ENCODE results near the gene TOX3. TPM values are rescaled to one million over a fixed set of nuclear protein-coding genes. Genes with fewer than 3 reads are reported as not detected.

Gene TOX3
- total and polyA plus RNA-seq, 5 experiments from 2014 or later, result not detected

DNA sequence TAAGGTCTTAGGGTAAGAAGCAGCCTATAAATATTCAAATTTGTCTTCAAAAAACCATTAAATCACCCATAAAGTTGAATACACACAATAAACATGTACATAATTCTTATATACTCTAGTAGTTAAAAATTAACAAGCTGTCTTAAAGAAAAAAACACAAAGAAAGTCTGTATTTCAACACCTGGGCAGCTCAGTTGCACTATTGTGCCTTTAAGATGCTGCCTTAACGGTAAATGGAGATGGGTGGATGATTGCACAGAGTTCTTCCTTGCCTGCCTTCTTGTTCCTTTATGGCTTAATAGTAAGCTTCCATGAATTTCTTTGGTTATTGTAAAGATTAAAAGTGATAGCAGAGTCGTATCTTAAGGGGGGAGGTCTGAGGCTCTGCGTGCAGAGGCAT, 105.1 kb downstream of the TOX3 start:
- no peak overlapping the region for H3K4me3 Mint-ChIP-seq

GRCh38 chr16:52440248-52440647, 106.7 kb downstream of the TOX3 start:
- no peak overlapping the region for H3K27ac Mint-ChIP-seq
- POLR2A ChIA-PET, result no interaction called here
- H3K36me3 Mint-ChIP-seq, result peaks cover 0 to 8% (median 0%) of the 10 kb centered on the region in 3 donors
- ATAC-seq (no peak), DNase-seq (no peak)
- no peak overlapping the region for H3K4me3 Mint-ChIP-seq
- H3K4me1 Mint-ChIP-seq, result peaks cover 0 to 1% (median 0%) of the 10 kb centered on the region in 4 donors
- peaks cover 0 to 5% (median 0%) of the 10 kb centered on the region in 5 donors for H3K27me3 Mint-ChIP-seq
- peaks cover 0 to 19% (median 5%) of the 10 kb centered on the region in 9 donors for H3K9me3 Mint-ChIP-seq

More for the DNA sequence above, 105.1 kb downstream of the TOX3 start:
- DNase-seq (no peak), ATAC-seq (no peak)
- peaks cover 0 to 5% (median 0%) of the 10 kb centered on the region in 5 donors for H3K27me3 Mint-ChIP-seq
- H3K27ac Mint-ChIP-seq, result no peak overlapping the region
- POLR2A ChIA-PET, result no interaction called here
- peaks cover 0 to 1% (median 0%) of the 10 kb centered on the region in 4 donors for H3K4me1 Mint-ChIP-seq
- H3K36me3 Mint-ChIP-seq, result peaks cover 0 to 8% (median 0%) of the 10 kb centered on the region in 3 donors
- peaks cover 0 to 19% (median 5%) of the 10 kb centered on the region in 9 donors for H3K9me3 Mint-ChIP-seq

- Mint-ChIP-seq H3K27me3 (peaks cover 0 to 5% (median 0%) of the 10 kb centered on the region in 5 donors), H3K4me3 (no peak overlapping the region), H3K4me1 (peaks cover 0 to 1% (median 0%) of the 10 kb centered on the region in 4 donors), H3K36me3 (peaks cover 0 to 8% (median 0%) of the 10 kb centered on the region in 3 donors), H3K9me3 (peaks cover 0 to 19% (median 5%) of the 10 kb centered on the region in 9 donors), H3K27ac (no peak overlapping the region)
- ATAC-seq (no peak), DNase-seq (no peak)
- POLR2A ChIA-PET, result no interaction called here
These were observed 107.2 kb downstream of the TOX3 start for GRCh38 chr16:52439750-52440149.

- H3K9me3 Mint-ChIP-seq, result peaks cover 0 to 23% (median 5%) of the 10 kb centered on the region in 9 donors
- peaks cover 0 to 1% (median 0%) of the 10 kb centered on the region in 4 donors for H3K4me1 Mint-ChIP-seq
- no peak overlapping the region for H3K4me3 Mint-ChIP-seq
- no peak for DNase-seq
- POLR2A ChIA-PET, result no interaction called here
- peaks cover 0 to 5% (median 0%) of the 10 kb centered on the region in 5 donors for H3K27me3 Mint-ChIP-seq
- peak overlapping the region in 1 of 10 donors; percentile 69 for H3K27ac Mint-ChIP-seq
- peaks cover 0 to 8% (median 0%) of the 10 kb centered on the region in 3 donors for H3K36me3 Mint-ChIP-seq
- ATAC-seq, result no peak
These were observed 107.7 kb downstream of the TOX3 start for GRCh38 chr16:52439171-52439701.

- POLR2A ChIA-PET, result no interaction called here
- Mint-ChIP-seq H3K9me3 (peaks cover 0 to 28% (median 5%) of the 10 kb centered on the region in 9 donors), H3K4me3 (no peak overlapping the region), H3K4me1 (peaks cover 0 to 1% (median 0%) of the 10 kb centered on the region in 4 donors), H3K36me3 (peaks cover 0 to 8% (median 0%) of the 10 kb centered on the region in 3 donors), H3K27me3 (peaks cover 0 to 4% (median 0%) of the 10 kb centered on the region in 5 donors), H3K27ac (no peak overlapping the region)
- ATAC-seq (no peak), DNase-seq (no peak)
These were observed 109.7 kb downstream of the TOX3 start for GRCh38 chr16:52437277-52437670.

DNA sequence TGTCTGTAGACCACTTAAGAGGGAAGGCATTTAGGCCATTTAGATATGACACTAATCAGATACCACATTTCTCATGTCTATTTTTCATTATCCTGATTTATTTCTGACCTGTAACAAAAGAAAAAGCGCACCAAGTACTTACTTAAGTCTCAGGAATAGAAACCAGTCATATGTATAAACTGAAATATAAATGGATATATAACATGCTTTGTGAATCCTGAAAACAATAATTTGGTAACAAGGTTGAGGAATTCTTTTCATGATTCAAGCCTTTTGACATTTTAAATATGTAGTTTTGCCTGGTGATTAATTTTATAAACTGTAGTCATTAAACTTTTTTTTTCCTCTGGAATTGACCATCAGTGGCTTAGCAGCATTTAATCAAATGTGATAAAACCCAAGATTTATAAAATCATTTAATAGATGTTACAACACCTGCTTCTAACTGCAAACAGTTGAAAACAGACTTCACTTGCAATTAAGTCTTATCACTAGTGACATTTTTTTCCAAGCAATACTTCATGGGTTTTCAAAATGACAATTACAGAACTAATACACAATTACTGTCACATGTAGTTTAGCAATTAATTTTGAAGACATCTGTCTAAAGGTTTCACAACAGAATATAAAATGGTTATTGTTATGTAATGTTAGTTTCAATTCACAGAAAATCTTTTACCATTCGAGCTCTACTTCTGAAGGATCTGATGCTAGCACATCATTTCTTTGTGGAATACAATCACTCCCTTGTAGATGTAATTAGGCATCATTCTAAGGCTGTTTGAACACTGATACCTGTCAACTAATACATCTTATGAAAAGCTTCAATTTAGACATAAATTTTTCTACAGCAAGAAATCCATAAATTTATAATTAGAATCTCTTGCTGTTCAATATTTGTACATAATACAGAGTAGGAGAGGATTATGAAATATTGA, 110.3 kb downstream of the TOX3 start:
- Mint-ChIP-seq H3K27ac (no peak overlapping the region), H3K36me3 (peaks cover 0 to 8% (median 0%) of the 10 kb centered on the region in 3 donors), H3K4me1 (peaks cover 0 to 1% (median 0%) of the 10 kb centered on the region in 4 donors), H3K4me3 (no peak overlapping the region), H3K27me3 (no peaks in the 10 kb centered on the region), H3K9me3 (peaks cover 0 to 28% (median 5%) of the 10 kb centered on the region in 9 donors)
- ATAC-seq (no peak), DNase-seq (no peak)
- POLR2A ChIA-PET, result no interaction called here

DNA sequence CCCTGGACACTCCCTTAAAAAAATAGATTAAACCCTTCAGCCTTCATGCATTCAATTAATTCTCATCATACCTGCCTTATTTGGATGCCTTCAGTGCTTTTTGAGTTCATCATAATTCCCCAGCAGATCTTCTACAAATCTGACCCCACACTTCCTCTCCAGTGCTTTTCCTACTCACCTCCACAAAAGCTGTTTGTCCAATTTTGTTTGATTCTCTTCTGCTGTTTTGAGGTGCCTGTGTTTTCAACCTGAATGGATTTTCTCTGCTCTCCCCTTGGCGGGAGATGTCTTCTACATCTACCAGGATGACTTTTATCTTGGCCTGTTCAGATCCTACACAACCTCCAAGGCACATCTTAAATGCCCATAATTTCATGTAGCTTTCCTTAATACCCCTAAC, 112.7 kb downstream of the TOX3 start:
- H3K4me1 Mint-ChIP-seq, result peaks cover 0 to 1% (median 0%) of the 10 kb centered on the region in 4 donors
- H3K27me3 Mint-ChIP-seq, result no peaks in the 10 kb centered on the region
- H3K27ac Mint-ChIP-seq, result no peak overlapping the region
- no peak overlapping the region for H3K4me3 Mint-ChIP-seq
- H3K9me3 Mint-ChIP-seq, result peaks cover 0 to 16% (median 0%) of the 10 kb centered on the region in 9 donors
- H3K36me3 Mint-ChIP-seq, result no peaks in the 10 kb centered on the region
- POLR2A ChIA-PET, result no interaction called here
- ATAC-seq (no peak), DNase-seq (no peak)

DNA sequence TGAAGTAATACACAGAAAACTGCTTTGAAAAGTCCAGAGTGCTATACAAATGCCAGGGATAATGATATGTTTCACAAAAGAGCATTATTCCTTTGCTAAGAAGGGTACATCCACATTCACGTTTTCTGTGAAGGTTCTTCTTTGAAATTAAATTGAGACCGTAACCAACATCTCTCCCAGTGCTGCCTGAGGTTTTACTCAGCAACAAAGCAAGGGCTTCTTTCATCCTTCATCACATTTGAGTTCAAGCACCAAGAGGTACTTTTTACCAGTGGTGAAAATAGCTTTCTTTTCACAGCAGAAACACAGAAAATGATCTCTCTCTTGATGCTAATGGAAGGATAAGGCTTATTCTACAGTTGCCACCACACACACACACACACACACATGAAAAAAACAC, 113.3 kb downstream of the TOX3 start:
- no peaks in the 10 kb centered on the region for H3K36me3 Mint-ChIP-seq
- H3K4me1 Mint-ChIP-seq, result no peaks in the 10 kb centered on the region
- POLR2A ChIA-PET, result no interaction called here
- DNase-seq (no peak), ATAC-seq (no peak)
- no peak overlapping the region for H3K27ac Mint-ChIP-seq
- no peak overlapping the region for H3K4me3 Mint-ChIP-seq
- H3K27me3 Mint-ChIP-seq, result no peaks in the 10 kb centered on the region
- peaks cover 0 to 10% (median 0%) of the 10 kb centered on the region in 9 donors for H3K9me3 Mint-ChIP-seq

GRCh38 chr16:52424591-52424990, 122.4 kb downstream of the TOX3 start:
- Mint-ChIP-seq H3K27ac (no peak overlapping the region), H3K4me3 (no peak overlapping the region), H3K36me3 (no peaks in the 10 kb centered on the region), H3K9me3 (peaks cover 0 to 28% (median 3%) of the 10 kb centered on the region in 9 donors), H3K27me3 (peaks cover 0 to 4% (median 0%) of the 10 kb centered on the region in 5 donors), H3K4me1 (no peaks in the 10 kb centered on the region)
- DNase-seq (no peak), ATAC-seq (no peak)
- POLR2A ChIA-PET, result no interaction called here

GRCh38 chr16:52422307-52422706, 124.6 kb downstream of the TOX3 start:
- ATAC-seq (no peak), DNase-seq (no peak)
- peaks cover 0 to 4% (median 0%) of the 10 kb centered on the region in 5 donors for H3K27me3 Mint-ChIP-seq
- H3K4me1 Mint-ChIP-seq, result no peaks in the 10 kb centered on the region
- H3K4me3 Mint-ChIP-seq, result no peak overlapping the region
- H3K27ac Mint-ChIP-seq, result no peak overlapping the region
- H3K9me3 Mint-ChIP-seq, result peaks cover 0 to 33% (median 5%) of the 10 kb centered on the region in 9 donors
- POLR2A ChIA-PET, result interaction anchor here (0.6 kb wide), 1 partner anchor 11 kb away, joined by 3 read pairs; no protein-coding TSS in a partner anchor
- no peaks in the 10 kb centered on the region for H3K36me3 Mint-ChIP-seq

- H3K27me3 Mint-ChIP-seq, result peaks cover 0 to 4% (median 0%) of the 10 kb centered on the region in 5 donors
- no peak for ATAC-seq
- peaks cover 0 to 37% (median 7%) of the 10 kb centered on the region in 9 donors for H3K9me3 Mint-ChIP-seq
- H3K27ac Mint-ChIP-seq, result no peak overlapping the region
- no peak overlapping the region for H3K4me3 Mint-ChIP-seq
- no peaks in the 10 kb centered on the region for H3K36me3 Mint-ChIP-seq
- DNase-seq, result no peak
- POLR2A ChIA-PET, result no interaction called here
- H3K4me1 Mint-ChIP-seq, result no peaks in the 10 kb centered on the region
These were observed 128.7 kb downstream of the TOX3 start for GRCh38 chr16:52418201-52418600.

DNA sequence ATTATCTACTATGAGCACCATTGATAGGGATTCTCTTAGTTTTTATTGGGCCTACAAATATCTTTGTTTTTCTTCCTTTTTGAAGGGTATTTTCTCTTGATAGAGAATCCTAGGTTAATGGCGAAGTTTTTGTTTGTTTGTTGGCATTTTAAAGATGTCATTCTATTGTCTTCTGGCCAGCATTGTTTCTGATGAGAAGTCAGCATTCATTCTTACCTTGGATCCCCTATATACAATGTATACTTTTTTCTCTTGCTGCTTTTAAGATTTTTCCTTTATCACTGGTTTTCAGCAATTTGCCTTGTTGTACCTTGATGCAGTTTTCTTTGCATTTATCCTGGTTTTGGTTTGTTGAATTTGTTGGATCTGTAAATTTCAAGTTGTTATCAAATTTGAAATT, 130.1 kb downstream of the TOX3 start:
- no peaks in the 10 kb centered on the region for H3K36me3 Mint-ChIP-seq
- H3K4me1 Mint-ChIP-seq, result no peaks in the 10 kb centered on the region
- DNase-seq, result no peak
- no peak overlapping the region for H3K27ac Mint-ChIP-seq
- no peak for ATAC-seq
- peaks cover 0 to 4% (median 0%) of the 10 kb centered on the region in 5 donors for H3K27me3 Mint-ChIP-seq
- peaks cover 0 to 35% (median 7%) of the 10 kb centered on the region in 9 donors for H3K9me3 Mint-ChIP-seq
- POLR2A ChIA-PET, result no interaction called here
- no peak overlapping the region for H3K4me3 Mint-ChIP-seq

GRCh38 chr16:52411011-52411410, 135.9 kb downstream of the TOX3 start:
- no peak overlapping the region for H3K4me3 Mint-ChIP-seq
- DNase-seq, result no peak
- H3K4me1 Mint-ChIP-seq, result no peaks in the 10 kb centered on the region
- no peak overlapping the region for H3K27ac Mint-ChIP-seq
- peaks cover 0 to 15% (median 2%) of the 10 kb centered on the region in 9 donors for H3K9me3 Mint-ChIP-seq
- H3K36me3 Mint-ChIP-seq, result no peaks in the 10 kb centered on the region
- POLR2A ChIA-PET, result no interaction called here
- peaks cover 0 to 2% (median 0%) of the 10 kb centered on the region in 5 donors for H3K27me3 Mint-ChIP-seq
- no peak for ATAC-seq
